Vagina (tissue), 2 donors: ENCODE measurements around the gene PRMT6.
"Not testable (repeated sequence)": the region's sequence is repeated elsewhere in the genome, so short reads cannot be mapped to it uniquely, and the experiment has no call there.

ENCODE experiments used
- CTCF ChIP-seq, 3 experiments: fragments of 450-650 bp in 2 of 3; fragments of 200-600 bp in 1 of 3; sonication (generic) in 1 of 3; IDR thresholded peaks; one replicate each; pipeline ENCODE4 v1.5.1; 2017 to 2019; ENCODE audit warnings: antibody characterized with exemption in 3 of 3, mild to moderate bottlenecking in 2 of 3, moderate library complexity in 2 of 3
- POLR2A ChIP-seq, 2 donors: fragments of 450-650 bp; IDR thresholded peaks; one replicate each; pipeline ENCODE4 v1.6.1; 2017; ENCODE audit warnings: antibody characterized with exemption in 2 of 2, mild to moderate bottlenecking in 2 of 2, moderate library complexity in 2 of 2
- POLR2AphosphoS5 ChIP-seq, 2 donors: sonication (generic); formaldehyde crosslinking; IDR thresholded peaks; one replicate each; pipeline ENCODE4 v1.9.0; 2017; ENCODE audit warnings: antibody characterized with exemption in 2 of 2, mild to moderate bottlenecking in 2 of 2, low read depth in 1 of 2; ENCODE audit not compliant: insufficient read depth in 1 of 2

GRCh38 chr1:107093395-107093794 lies 36.9 kb downstream of the PRMT6 start:
- not testable (repeated sequence) for TF ChIP-seq CTCF (IDR thresholded peaks at IDR 0.05); POLR2A (IDR thresholded peaks at IDR 0.05); POLR2AphosphoS5 (IDR thresholded peaks at IDR 0.05; ENCODE audit: insufficient read depth in 1 of 2, low read depth in 1 of 2)
